GM12878 (cell line): ENCODE results near the gene SARDH. TPM values are rescaled to one million over a fixed set of nuclear protein-coding genes. Genes with fewer than 3 reads are reported as not detected.

Experiments used
- ATAC-seq: fragments of 200-7000 bp; cut with Tn5 transposase; 3 replicates; pipeline ENCODE4 v1.9.1; 2020; ENCODE audit warnings: mild to moderate bottlenecking, moderate library complexity
- BruUV-seq: library from RNA; stranded (reverse); fragments of 400-500 nt; replicated peaks from 2 replicates; lab custom pipeline; 2021; lab: Mats Ljungman, UMichigan
- CTCF ChIA-PET: fragments of 300-600 bp; sonication (Branson Sonifier 250); formaldehyde crosslinking; extraction: SDS; loops from one replicate; lab custom pipeline; 2021; ENCODE audit warnings: inconsistent platforms; lab: Yijun Ruan, JAX
- POLR2A ChIA-PET: fragments of 350-600 bp; formaldehyde crosslinking; extraction: SDS; loops from one replicate; lab custom pipeline; 2021; ENCODE audit warnings: inconsistent platforms; lab: Charles Lee
- RAD21 ChIA-PET: fragments of 300-600 bp; sonication (Branson Sonifier 250); formaldehyde crosslinking; loops from one replicate; lab custom pipeline; 2023; ENCODE audit warnings: antibody characterized with exemption; ENCODE audit not compliant: unreplicated experiment; lab: Charles Lee
- SMC1A ChIA-PET: fragments of 300-600 bp; sonication (Branson Sonifier 250); formaldehyde crosslinking; loops from one replicate; lab custom pipeline; 2023; ENCODE audit not compliant: unreplicated experiment, uncharacterized antibody; lab: Charles Lee
- DNase-seq: peaks from one replicate; pipeline ENCODE4 v3.0.0-alpha.2; 2011; ENCODE audit warnings: low read depth, low spot score
- FAIRE-seq: peaks from 3 replicates; lab custom pipeline; 2011; peaks lifted over from hg19 to GRCh38; lab: Jason Lieb, UNC
- H2AFZ ChIP-seq: 2 replicates; pipeline ENCODE4 v1.6.0; 2011; ENCODE audit warnings: low read depth, low read length, control low read depth; ENCODE audit not compliant: control insufficient read depth
- H3K27ac ChIP-seq: 2 replicates; pipeline ENCODE4 v1.5.1; 2011; ENCODE audit warnings: control low read depth; ENCODE audit not compliant: control insufficient read depth, insufficient read depth
- H3K27me3 ChIP-seq, 2 experiments: replicated peaks in 1 of 2; 2 replicates each; pipeline versions ENCODE4 v1.6.0 to v1.6.1; 2011; ENCODE audit warnings: low read length in 1 of 2; ENCODE audit not compliant: control insufficient read depth in 2 of 2, insufficient read depth in 2 of 2
- H3K36me3 ChIP-seq, 2 experiments: 2 replicates each; pipeline ENCODE4 v1.5.1; 2011; ENCODE audit warnings: low read length in 1 of 2; ENCODE audit not compliant: control insufficient read depth in 2 of 2, insufficient read depth in 2 of 2
- H3K4me1 ChIP-seq: 2 replicates; pipeline ENCODE4 v1.6.1; 2011; ENCODE audit warnings: mild to moderate bottlenecking, low read length, moderate library complexity, mixed read lengths; ENCODE audit not compliant: control insufficient read depth, insufficient read depth
- H3K4me2 ChIP-seq: 2 replicates; pipeline ENCODE4 v1.6.0; 2011; ENCODE audit warnings: control low read depth; ENCODE audit not compliant: control insufficient read depth, insufficient read depth
- H3K4me3 ChIP-seq: fragments of 200-600 bp; sonication (generic); 2 replicates; pipeline ENCODE4 v1.5.1; 2016
- H3K79me2 ChIP-seq: 2 replicates; pipeline ENCODE4 v1.6.0; 2011; ENCODE audit warnings: low read length; ENCODE audit not compliant: control insufficient read depth, insufficient read depth
- H3K9ac ChIP-seq: 2 replicates; pipeline ENCODE4 v1.8.0; 2011; ENCODE audit warnings: low read length, control low read depth, mixed read lengths; ENCODE audit not compliant: control insufficient read depth, insufficient read depth
- H3K9me3 ChIP-seq: replicated peaks from 3 replicates; pipeline ENCODE4 v1.5.1; 2011; ENCODE audit warnings: mild to moderate bottlenecking, low read length; ENCODE audit not compliant: control insufficient read depth, insufficient read depth
- H4K20me1 ChIP-seq: 2 replicates; pipeline ENCODE4 v1.6.0; 2011; ENCODE audit not compliant: control insufficient read depth, insufficient read depth
- CHD1 ChIP-seq: IDR thresholded peaks from 2 replicates; pipeline ENCODE4 v1.6.1; 2012; ENCODE audit warnings: low read depth, low read length, improper control_type of control experiment
- E4F1 ChIP-seq: fragments of 450-650 bp; IDR thresholded peaks from 2 replicates; pipeline ENCODE4 v1.6.1; 2018; ENCODE audit warnings: borderline replicate concordance, mild to moderate bottlenecking; ENCODE audit not compliant: partially characterized antibody
- NFYB ChIP-seq: IDR thresholded peaks from 2 replicates; pipeline ENCODE4 v1.6.1; 2011; ENCODE audit warnings: low read depth, mild to moderate bottlenecking, low read length, improper control_type of control experiment, moderate library complexity; ENCODE audit not compliant: insufficient read depth
- SUPT20H ChIP-seq: IDR thresholded peaks from 2 replicates; pipeline ENCODE4 v1.6.1; 2011; ENCODE audit warnings: low read depth, mild to moderate bottlenecking, low read length, moderate library complexity, borderline replicate concordance; ENCODE audit not compliant: control insufficient read depth
- WGBS: methylation state at CpG from one replicate; pipeline ENCODE4 v1.1.6; 2016; ENCODE audit warnings: low lambda C conversion rate; ENCODE audit not compliant: insufficient replicate concordance, insufficient coverage; ENCODE audit errors: missing lambda C conversion rate; 5-methylcytosine and 5-hydroxymethylcytosine counted together
- in situ Hi-C: fragments of 300-500 bp; cut with MboI; formaldehyde crosslinking; loops from 9 replicates; pipeline ENCODE4 v1.14.3; 2018; ENCODE audit warnings: mixed read lengths
- intact Hi-C: fragments of 100-400 bp; cut with micrococcal nuclease; formaldehyde crosslinking; loops from one replicate; pipeline ENCODE4 v1.14.2; 2022; ENCODE audit not compliant: unreplicated experiment
- polyA plus RNA-seq, 11 experiments: library from polyadenylated mRNA; depleted of rRNA in 4 of 11; unstranded in 6 of 11; stranded (reverse) in 5 of 11; fragments of >200 nt; fragmentation: Nextera tagmentation in 4 of 11; fragmentation: Illumina TruSeq in 1 of 11; extraction: Ambion mirVana in 4 of 11; extraction: Trizol in 1 of 11; gene quantifications; 1 replicate in 1 of 11; 2 replicates in 10 of 11; pipeline versions ENCODE4 v1.2.1 to v1.2.3, GENCODE V29; 2011 to 2016; ENCODE audit warnings: inconsistent platforms in 2 of 11, missing spikeins in 2 of 11, low read depth in 1 of 11
- total RNA-seq, 4 experiments: library from RNA; depleted of rRNA in 3 of 4; stranded (reverse); fragments of >200 nt in 3 of 4; fragmentation: Illumina TruSeq in 1 of 4; extraction: Trizol in 1 of 4; gene quantifications; 2 replicates each; pipeline versions ENCODE4 v1.2.1 to v1.2.3, GENCODE V29; 2013 to 2021

The SARDH gene
- total and polyA plus RNA-seq, 10 of the 15 experiments (the other 5 are each of a cell fraction or from before 2014, with no cell fraction given): 0.03 to 0.15 (median 0.10) TPM; not detected in 6

GRCh38 chr9:133732639-133733408 lies 5.3 kb downstream of the SARDH start (continued):
- no peak for TF ChIP-seq CHD1
- no peak for TF ChIP-seq SUPT20H
- TF ChIP-seq, all 136 proteins: peak for 0

- Histone ChIP-seq H3K4me2 (no peak overlapping the region), H2AFZ (no peak overlapping the region), H3K27me3 (no peaks in the 10 kb centered on the region; a peak in 2 of 4 replicates), H3K9me3 (no peaks in the 10 kb centered on the region), H3K79me2 (no peaks in the 10 kb centered on the region), H3K27ac (no peak overlapping the region), H3K36me3 (no peaks in the 10 kb centered on the region), H3K4me3 (no peak overlapping the region), H4K20me1 (no peaks in the 10 kb centered on the region), H3K4me1 (no peaks in the 10 kb centered on the region), H3K9ac (no peak overlapping the region)
- FAIRE-seq (no peak), DNase-seq (no peak), ATAC-seq (no peak)
- intact Hi-C loops: no loop called here
- SMC1A ChIA-PET: no interaction called here
- no TSS peak for BruUV-seq
- POLR2A ChIA-PET: no interaction called here
- CTCF ChIA-PET: no interaction called here
- in situ Hi-C loops: no loop called here
- 67% methylated on average over 19 of the region's 30 CpGs for WGBS
- RAD21 ChIA-PET: no interaction called here
- peak; percentile 69 for TF ChIP-seq NFYB
- TF ChIP-seq E4F1: no peak
These were observed 6.1 kb downstream of the SARDH start for GRCh38 chr9:133731876-133732638.
